ENCODE results near the gene ATP6V0D1.

The ATP6V0D1 gene

GRCh38 chr16:67445441-67445912, 35.5 kb downstream of the ATP6V0D1 start:
- no peak for DNase-seq (ENCODE audit: low read depth)

DNA sequence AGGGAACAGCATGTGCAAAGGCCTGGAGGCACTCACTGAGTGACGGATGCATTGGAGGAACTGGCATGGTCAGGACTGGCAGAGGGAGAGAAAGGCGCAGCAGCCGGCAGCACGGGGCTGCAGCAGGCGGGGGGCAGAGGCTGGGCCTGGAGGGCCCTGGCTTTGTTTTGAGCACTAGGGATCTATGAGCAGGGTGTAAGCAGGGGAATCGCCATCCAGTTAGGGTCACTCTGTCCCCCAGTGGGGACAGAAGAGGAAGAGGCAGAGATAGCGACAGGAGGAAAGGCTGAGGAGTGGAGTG, 35.9 kb downstream of the ATP6V0D1 start:
- no peak for DNase-seq (ENCODE audit: low read depth)

DNA sequence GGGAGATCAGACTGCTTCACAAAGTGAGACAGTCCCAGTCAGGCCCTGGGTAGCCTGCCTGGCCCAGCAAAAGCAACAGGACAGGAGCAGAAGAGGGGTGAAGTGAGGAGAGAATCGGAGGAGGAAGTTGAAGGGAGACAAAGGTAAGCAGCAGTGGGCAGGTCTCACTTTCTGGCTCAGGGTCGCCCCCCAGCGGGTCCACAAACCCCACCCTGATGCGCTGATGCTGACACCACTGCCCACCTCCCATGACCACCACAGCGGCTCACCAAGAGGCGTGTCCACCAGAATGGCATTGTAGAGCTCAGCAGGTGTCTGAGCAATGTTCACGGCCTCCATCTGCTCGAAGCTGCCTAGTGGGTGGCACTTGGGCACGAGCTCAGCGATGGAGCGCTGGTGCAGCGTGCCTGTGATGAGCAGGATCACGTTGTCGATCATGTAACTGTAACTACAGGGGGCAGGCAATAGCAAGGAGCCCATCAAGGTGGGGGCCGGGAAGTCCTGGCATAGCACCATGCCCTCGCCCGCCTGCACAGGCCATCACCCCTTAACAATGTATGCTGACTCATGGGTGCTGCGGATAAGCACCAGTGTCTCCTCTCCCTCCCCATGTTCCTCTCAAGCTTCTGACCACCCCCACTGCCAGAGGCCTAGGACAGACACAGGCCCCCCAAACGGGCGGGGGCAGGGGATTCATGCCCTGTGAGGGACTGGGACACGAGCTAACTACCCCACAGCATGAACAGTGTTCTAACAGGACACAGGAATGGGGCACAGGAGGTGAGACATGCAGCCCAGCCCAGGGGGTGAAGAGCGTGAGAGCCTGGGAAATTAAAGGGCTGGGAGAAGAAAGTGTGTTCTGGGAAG, 36.5 kb downstream of the ATP6V0D1 start:
- DNase-seq (ENCODE audit: low read depth) = no peak

DNA sequence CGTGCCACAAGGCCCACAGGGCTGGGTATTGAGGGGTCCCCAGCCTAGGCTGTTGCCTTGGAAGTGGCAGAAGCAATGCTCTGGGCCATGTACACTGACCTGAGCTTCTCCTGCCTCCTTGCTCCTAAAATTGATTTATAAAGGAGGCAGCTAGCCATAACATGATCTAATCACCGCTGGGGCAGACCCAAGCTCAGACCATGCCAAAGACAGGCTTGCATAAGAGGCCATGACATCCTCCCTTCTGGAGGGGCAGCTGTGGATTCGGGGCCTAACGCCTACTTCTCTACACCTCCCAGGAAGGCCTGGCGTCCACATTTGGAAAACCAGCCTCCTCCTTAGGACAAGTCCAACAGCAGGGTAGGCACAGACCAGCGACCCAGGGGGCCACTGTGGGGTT, 37.7 kb downstream of the ATP6V0D1 start:
- DNase-seq (ENCODE audit: low read depth) = no peak

- no peak for DNase-seq (ENCODE audit: low read depth)
These were observed 38.2 kb downstream of the ATP6V0D1 start for GRCh38 chr16:67442581-67443255.

- DNase-seq (ENCODE audit: low read depth) = no peak
These were observed 39.0 kb downstream of the ATP6V0D1 start for GRCh38 chr16:67441907-67442306.

DNA sequence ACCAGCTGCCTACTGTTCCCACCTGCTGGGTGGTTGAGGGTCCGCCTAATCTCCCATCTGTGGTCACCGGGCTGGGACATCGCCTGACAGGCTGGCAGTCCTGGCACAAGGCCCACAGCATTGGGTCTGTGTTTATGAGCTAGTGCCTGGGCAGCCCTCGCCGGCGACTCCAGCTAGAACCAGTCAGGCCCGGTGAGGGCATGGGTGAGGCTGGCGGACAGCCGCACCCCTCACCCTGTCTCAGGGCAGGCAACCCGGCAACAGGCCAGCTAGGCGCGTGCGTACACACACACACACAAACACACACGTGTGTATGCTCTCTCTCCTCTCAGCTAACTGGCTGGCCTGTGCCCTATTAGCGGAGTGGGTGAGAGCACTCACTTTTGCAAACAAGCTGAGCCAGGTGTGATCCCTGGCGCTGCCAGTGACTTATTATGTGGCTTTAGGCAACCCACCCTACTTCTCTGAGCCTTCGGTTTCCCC, 39.6 kb downstream of the ATP6V0D1 start:
- DNase-seq (ENCODE audit: low read depth) = no peak

DNA sequence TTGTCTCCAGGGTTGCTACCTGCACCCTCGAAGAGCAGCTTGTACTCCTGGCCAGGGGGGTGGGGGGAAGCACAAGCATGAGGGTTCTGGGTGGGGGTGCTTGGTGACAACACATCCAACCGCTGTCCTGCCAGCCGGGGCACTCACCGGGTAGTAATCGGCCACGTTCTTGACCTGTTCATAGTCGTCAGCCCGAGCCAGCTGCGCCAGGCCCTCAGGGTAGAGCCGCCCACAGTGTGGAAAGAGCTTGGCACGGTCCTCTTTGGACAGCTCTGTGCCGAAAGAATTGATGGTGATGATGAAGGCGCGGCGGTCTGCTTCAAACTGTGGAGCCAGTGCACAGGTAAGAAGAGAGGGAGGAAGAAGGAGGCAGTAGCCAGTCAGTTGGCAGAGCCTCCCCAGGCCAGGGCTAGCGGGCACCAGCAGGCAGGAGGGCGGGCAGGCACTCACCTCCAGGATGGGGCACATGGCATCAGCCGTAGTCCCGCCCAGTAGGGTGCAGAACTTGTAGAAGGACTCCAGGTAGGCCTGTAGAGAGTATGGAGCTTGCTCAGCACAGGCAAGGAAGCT, 42.0 kb downstream of the ATP6V0D1 start:
- DNase-seq (ENCODE audit: low read depth) = no peak

DNA sequence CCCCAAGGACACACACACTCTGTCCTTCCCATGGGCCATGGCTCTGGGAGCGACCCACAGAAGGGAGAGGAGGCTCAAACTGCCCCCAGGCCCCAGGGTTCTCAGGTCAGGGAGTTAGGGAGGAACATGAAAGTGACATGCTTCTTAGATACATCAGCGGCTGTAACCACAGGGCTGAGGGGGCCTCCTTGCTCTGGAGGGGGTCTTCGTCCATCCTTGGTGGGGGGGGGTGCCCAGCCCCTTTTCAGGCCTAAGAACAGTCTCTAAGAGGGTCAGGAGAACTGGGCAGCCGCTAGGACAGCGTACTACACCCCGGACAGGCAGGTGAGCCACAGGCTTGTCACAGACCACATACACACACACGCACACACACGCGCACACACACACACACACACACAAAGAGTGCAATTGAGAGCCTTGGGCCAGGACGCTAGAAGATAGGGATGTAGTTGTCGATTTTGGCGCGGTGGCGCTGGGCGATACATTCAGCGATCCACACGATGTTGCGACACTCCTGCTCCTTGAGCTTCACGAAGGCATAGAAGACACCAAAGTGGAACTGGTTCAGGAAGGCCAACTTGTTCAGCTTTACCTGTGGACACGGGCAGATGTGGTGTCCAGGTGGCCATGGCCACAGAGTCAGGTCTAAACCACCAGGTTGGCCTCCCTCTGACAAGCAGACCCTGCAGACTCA, 42.7 kb downstream of the ATP6V0D1 start:
- DNase-seq (ENCODE audit: low read depth) = no peak

- no peak for DNase-seq (ENCODE audit: low read depth)
These were observed 43.4 kb downstream of the ATP6V0D1 start for GRCh38 chr16:67437513-67437912.

DNA sequence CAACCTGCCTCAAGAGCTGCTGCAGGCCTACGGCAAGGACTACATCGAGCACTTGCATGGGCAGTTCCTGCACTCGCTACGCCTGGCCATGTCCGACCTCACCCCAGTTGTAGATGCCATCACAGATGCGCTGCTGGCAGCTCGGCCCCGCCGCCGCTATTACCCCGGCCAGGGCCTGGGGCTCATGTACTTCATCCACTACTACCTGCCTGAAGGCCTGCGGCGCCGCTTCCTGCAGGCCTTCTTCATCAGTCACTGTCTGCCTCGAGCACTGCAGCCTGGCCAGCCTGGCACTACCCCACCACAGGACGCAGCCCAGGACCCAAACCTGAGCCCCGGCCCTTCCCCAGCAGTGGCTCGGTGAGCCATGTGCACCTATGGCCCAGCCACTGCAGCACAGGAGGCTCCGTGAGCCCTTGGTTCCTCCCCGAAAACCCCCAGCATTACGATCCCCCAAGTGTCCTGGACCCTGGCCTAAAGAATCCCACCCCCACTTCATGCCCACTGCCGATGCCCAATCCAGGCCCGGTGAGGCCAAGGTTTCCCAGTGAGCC, 44.2 kb downstream of the ATP6V0D1 start:
- DNase-seq (ENCODE audit: low read depth) = no peak

- DNase-seq (ENCODE audit: low read depth) = no peak
These were observed 45.2 kb downstream of the ATP6V0D1 start for GRCh38 chr16:67435758-67436164.

DNA sequence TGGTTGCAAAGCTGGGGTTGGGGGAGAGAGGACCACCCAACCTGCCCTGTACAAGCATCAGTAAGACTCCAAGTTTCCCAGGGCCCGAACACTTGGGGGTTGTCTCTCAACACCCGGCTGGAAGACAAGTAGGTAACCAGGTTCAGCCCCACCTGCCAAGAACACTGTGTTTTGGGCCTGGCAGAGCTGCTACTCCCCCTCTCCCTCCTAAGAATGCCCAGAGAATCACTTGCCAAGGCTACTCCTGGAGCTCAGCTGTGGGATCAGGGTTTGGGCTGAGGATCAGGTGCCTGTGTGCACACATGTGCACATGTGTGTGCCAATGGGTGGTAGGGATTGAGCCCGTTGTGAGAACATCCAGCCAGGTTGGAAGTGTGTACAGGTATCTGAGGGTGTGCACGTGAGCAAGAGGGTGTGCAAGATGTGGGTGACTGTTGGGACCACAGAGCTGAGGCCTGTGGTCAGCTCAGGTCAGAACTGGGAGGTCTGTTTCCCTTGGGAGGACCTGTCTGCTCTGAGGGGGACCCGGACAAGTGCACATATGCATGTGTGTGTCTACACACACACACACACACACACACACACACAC, 47.7 kb downstream of the ATP6V0D1 start:
- no peak for DNase-seq (ENCODE audit: low read depth)

DNA sequence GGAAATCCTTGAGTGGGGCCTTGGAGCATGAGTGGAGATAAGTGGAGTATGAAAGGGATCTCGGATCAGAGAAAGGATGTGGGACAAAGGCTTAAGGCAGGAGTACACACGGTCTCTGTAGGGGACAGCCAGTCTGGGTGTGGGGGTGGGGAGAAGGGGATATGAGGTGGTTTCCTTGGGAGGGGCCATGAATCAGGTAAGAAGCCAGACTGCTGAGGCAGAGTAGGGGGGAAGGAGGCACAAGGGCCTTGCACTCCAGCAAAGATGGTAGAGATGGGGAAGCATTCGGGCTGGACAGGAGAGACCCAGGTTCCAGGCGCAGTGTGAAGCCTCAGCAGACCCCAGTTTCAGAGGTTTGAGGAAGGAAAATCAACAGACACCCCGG, 48.5 kb downstream of the ATP6V0D1 start:
- no peak for DNase-seq (ENCODE audit: low read depth)

DNA sequence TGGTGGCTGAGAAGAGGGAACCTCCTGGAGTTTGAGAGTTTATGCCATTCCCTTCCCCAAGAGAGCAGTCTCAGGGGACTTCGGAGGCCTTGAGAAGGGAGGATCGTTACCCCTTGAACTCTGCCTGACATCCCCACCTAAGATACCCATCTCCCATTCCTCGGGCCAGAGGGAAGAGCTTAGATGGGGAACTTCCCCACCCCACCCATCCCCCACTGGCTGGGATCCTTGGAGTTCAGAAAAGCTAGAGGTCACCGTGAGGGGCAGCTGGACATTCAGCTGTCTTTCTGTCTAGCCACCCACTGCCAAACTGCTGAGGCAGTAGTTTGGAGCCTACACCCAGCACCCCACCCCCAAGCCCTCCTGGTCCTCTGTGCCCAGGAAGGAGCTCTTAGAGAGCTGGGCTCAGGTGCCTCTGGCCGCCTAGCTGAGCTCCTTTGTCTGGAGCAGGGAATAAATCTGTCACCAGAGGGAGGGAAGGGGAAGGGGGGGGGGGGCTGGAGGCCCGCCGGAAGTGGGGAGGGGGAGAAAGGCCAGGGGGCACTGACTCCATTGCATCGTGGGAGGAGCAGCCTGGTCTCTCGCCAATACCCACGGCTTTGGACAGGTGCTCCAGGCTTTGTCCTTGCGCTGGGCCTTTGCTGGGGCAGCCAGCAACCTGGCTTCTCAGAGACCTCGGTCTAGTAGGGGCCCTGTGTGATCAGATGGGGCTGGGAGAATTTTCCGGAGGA, 49.0 kb downstream of the ATP6V0D1 start:
- no peak for DNase-seq (ENCODE audit: low read depth)

GRCh38 chr16:67430977-67431774, 49.8 kb downstream of the ATP6V0D1 start, which contains the start of gene HSD11B2:
TSS of gene HSD11B2 (plus strand) at chr16:67431121. CDS start at chr16:67431249, 128 bp downstream.
- DNase-seq (ENCODE audit: low read depth) = no peak

DNA sequence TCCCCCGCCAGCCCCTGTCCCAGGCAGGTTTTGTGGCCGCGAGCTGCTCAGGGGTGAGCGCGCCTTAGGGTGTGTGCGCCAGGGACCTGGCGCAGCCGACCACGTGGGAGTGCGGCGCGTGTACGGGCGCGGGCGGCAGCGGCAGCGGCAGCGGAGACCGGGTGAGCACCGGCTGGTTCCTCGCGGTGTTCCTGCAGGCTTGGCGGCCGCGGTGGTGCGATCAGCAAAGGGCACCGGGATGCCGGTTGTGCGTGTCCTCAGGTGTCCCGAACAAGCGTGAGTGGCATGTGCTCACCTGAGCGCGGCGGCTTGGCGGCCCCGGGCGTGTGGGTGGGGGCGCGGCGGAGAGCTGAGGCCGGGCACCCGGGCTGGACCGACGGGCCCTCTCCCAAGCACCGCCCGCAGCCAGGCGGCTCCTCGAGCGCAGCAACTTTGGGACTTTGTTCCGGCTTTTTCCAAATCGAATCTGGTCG, 50.4 kb downstream of the ATP6V0D1 start:
- DNase-seq (ENCODE audit: low read depth) = no peak

GRCh38 chr16:67429799-67430503, 51.0 kb downstream of the ATP6V0D1 start:
- no peak for DNase-seq (ENCODE audit: low read depth)

DNA sequence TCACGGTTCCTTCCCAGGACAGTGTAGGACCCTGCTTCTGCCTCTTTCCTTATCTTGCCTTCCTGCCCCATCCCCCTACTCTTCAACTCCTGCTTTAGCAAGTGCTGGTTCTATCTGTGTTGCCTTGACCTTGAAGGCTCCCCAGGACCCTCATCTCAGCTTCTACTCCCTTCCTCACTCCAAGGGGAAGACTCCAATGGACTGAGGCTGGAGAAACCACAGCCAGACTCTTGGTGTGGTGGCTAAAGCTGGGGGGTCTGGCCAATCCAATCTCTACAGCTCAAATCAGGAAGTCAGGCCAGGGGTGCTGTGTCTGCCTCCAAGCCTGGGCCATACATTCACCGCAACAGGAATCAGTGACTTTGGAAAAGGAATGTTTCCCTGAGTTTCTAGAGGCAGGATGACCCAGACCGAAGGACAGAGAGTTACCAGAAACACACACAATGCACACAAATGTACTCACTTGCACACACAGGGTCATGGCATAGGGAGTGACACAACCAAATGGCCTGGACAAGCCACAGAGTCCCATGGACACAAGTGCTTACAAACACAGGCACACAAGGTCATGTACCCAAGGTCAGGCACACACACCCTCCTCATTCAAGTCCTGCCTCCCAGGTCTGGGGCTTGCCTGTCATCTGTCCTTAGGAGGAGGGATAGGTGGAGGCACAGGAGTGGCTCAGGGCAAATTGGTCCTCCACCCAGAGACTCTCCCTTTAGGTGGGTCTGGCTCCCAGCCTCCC, 51.7 kb downstream of the ATP6V0D1 start:
- no peak for DNase-seq (ENCODE audit: low read depth)

All from activated T-cell treated with anti-CD3 and anti-CD28 coated beads for 24 hours (primary cell).